Iris pigment epithelial cell (primary cell): ENCODE results near the gene RFNG.

Experiments used
- DNase-seq: peaks from one replicate; pipeline ENCODE4 v3.0.0-alpha.2; 2011; ENCODE audit warnings: low read depth

RFNG gene

GRCh38 chr17:82058230-82058854 lies 6.7 kb upstream of the RFNG start:
- no peak for DNase-seq

GRCh38 chr17:82056729-82057621 lies 5.4 kb upstream of the RFNG start:
- DNase-seq: no peak

GRCh38 chr17:82055965-82056728 lies 4.5 kb upstream of the RFNG start:
- DNase-seq: no peak

- DNase-seq: no peak
These were observed 3.7 kb upstream of the RFNG start for GRCh38 chr17:82055023-82055964.

- no peak for DNase-seq
These were observed 2.9 kb upstream of the RFNG start for GRCh38 chr17:82054351-82055022.

- DNase-seq: no peak
These were observed 2.1 kb upstream of the RFNG start for GRCh38 chr17:82053556-82054263.

GRCh38 chr17:82053130-82053529 lies 1.5 kb upstream of the RFNG start:
- DNase-seq: no peak

GRCh38 chr17:82052638-82053059 lies 1.0 kb upstream of the RFNG start:
- DNase-seq: no peak

- DNase-seq: no peak
These were observed 610 bp downstream of the RFNG start for GRCh38 chr17:82050761-82051641.

GRCh38 chr17:82050152-82050760 lies 1.4 kb downstream of the RFNG start:
- DNase-seq: no peak

- no peak for DNase-seq
These were observed 2.1 kb downstream of the RFNG start for GRCh38 chr17:82049521-82049971.

- no peak for DNase-seq
These were observed 2.5 kb downstream of the RFNG start for GRCh38 chr17:82049106-82049505.

- no peak for DNase-seq
These were observed 3.0 kb downstream of the RFNG start for GRCh38 chr17:82048571-82048971.

- DNase-seq: no peak
These were observed 3.6 kb downstream of the RFNG start for GRCh38 chr17:82047914-82048570.

GRCh38 chr17:82047379-82047778 lies 4.2 kb downstream of the RFNG start:
- DNase-seq: no peak

- no peak for DNase-seq
These were observed 4.7 kb downstream of the RFNG start for GRCh38 chr17:82046903-82047302.

GRCh38 chr17:82045936-82046484 lies 5.6 kb downstream of the RFNG start:
- no peak for DNase-seq

- no peak for DNase-seq
These were observed 8.1 kb downstream of the RFNG start for GRCh38 chr17:82043507-82043906.
